Stomach smooth muscle (tissue), 2 donors: ENCODE data around the gene INSR.

ENCODE experiments used
- H3K27ac ChIP-seq: one replicate; pipeline ENCODE4 v1.7.0; 2013; ENCODE audit warnings: mild to moderate bottlenecking, low read length, inconsistent platforms
- H3K27me3 ChIP-seq, 2 donors: one replicate each; pipeline ENCODE4 v1.7.0; 2013; ENCODE audit warnings: low read length in 2 of 2; ENCODE audit not compliant: insufficient read depth in 2 of 2, control insufficient read depth in 1 of 2
- H3K36me3 ChIP-seq, 2 donors: one replicate each; pipeline ENCODE4 v1.7.0; 2013; ENCODE audit warnings: low read length in 2 of 2; ENCODE audit not compliant: control insufficient read depth in 2 of 2, insufficient read depth in 2 of 2
- H3K4me1 ChIP-seq: one replicate; pipeline ENCODE4 v1.7.0; 2013; ENCODE audit warnings: low read length; ENCODE audit not compliant: control insufficient read depth, insufficient read depth
- H3K4me3 ChIP-seq, 2 donors: one replicate each; pipeline ENCODE4 v1.7.0; 2013; ENCODE audit warnings: low read length in 2 of 2
- H3K9ac ChIP-seq, 2 donors: one replicate each; pipeline ENCODE4 v1.7.0; 2013; ENCODE audit warnings: low read length in 2 of 2, mild to moderate bottlenecking in 1 of 2
- H3K9me3 ChIP-seq, 2 donors: one replicate each; pipeline ENCODE4 v1.7.0; 2013; ENCODE audit warnings: low read length in 2 of 2; ENCODE audit not compliant: control insufficient read depth in 2 of 2
- donor health status: healthy.
- donor health status: Pancreatic carcinoma.

Gene INSR

GRCh38 chr19:7294558-7295212 is 471 bp upstream of the INSR start:
- Histone ChIP-seq H3K9me3 (no peaks in the 10 kb centered on the region), H3K36me3 (no peaks in the 10 kb centered on the region), H3K9ac (peak overlapping the region; percentile 55 to 60), H3K4me1 (peaks cover 21% of the 10 kb centered on the region), H3K27ac (peak overlapping the region; percentile 46), H3K4me3 (peak overlapping the region; percentile 47 to 83), H3K27me3 (no peaks in the 10 kb centered on the region)

- Histone ChIP-seq H3K27ac (peak overlapping the region; percentile 73), H3K4me1 (peaks cover 28% of the 10 kb centered on the region)
Observed at GRCh38 chr19:7292950-7293761, 1.1 kb downstream of the INSR start.

GRCh38 chr19:7292352-7292949 is 1.8 kb downstream of the INSR start:
- H3K36me3 ChIP-seq, result no peaks in the 10 kb centered on the region
- peak overlapping the region; percentile 68 to 78 for H3K9ac ChIP-seq
- H3K27ac ChIP-seq, result peak overlapping the region; percentile 73
- peaks cover 28% of the 10 kb centered on the region for H3K4me1 ChIP-seq
- H3K27me3 ChIP-seq, result no peaks in the 10 kb centered on the region
- no peaks in the 10 kb centered on the region for H3K9me3 ChIP-seq
- H3K4me3 ChIP-seq, result peak overlapping the region; percentile 66 to 83

More at GRCh38 chr19:7292950-7293761, 1.1 kb downstream of the INSR start:
- Histone ChIP-seq H3K9me3 (no peaks in the 10 kb centered on the region), H3K36me3 (no peaks in the 10 kb centered on the region), H3K4me3 (peak overlapping the region; percentile 66 to 83), H3K9ac (peak overlapping the region; percentile 68 to 78), H3K27me3 (no peaks in the 10 kb centered on the region)

- Histone ChIP-seq H3K9ac (peak overlapping the region in 1 of 2 donors; percentile 21), H3K4me1 (peaks cover 21% of the 10 kb centered on the region), H3K9me3 (no peaks in the 10 kb centered on the region), H3K4me3 (peak overlapping the region; percentile 8 to 47), H3K36me3 (no peaks in the 10 kb centered on the region), H3K27me3 (no peaks in the 10 kb centered on the region), H3K27ac (peak overlapping the region; percentile 24)
Observed at GRCh38 chr19:7288977-7289376, 5.2 kb downstream of the INSR start.

- H3K4me1 ChIP-seq, result peaks cover 18% of the 10 kb centered on the region
- H3K27ac ChIP-seq, result no peak overlapping the region
- no peaks in the 10 kb centered on the region for H3K27me3 ChIP-seq
- no peak overlapping the region for H3K9ac ChIP-seq
- no peaks in the 10 kb centered on the region for H3K36me3 ChIP-seq
- H3K9me3 ChIP-seq, result no peaks in the 10 kb centered on the region
- no peak overlapping the region for H3K4me3 ChIP-seq
Observed at GRCh38 chr19:7288131-7288530, 6.1 kb downstream of the INSR start.

GRCh38 chr19:7287722-7288121 is 6.5 kb downstream of the INSR start:
- H3K36me3 ChIP-seq, result no peaks in the 10 kb centered on the region
- no peak overlapping the region for H3K27ac ChIP-seq
- no peaks in the 10 kb centered on the region for H3K27me3 ChIP-seq
- H3K9ac ChIP-seq, result no peak overlapping the region
- H3K4me1 ChIP-seq, result peaks cover 14% of the 10 kb centered on the region
- no peaks in the 10 kb centered on the region for H3K9me3 ChIP-seq
- no peak overlapping the region for H3K4me3 ChIP-seq

- H3K9ac ChIP-seq, result no peak overlapping the region
- H3K27ac ChIP-seq, result no peak overlapping the region
- no peaks in the 10 kb centered on the region for H3K4me1 ChIP-seq
- H3K4me3 ChIP-seq, result no peak overlapping the region
- peaks cover 0 to 2% of the 10 kb centered on the region in 2 donors for H3K36me3 ChIP-seq
- H3K27me3 ChIP-seq, result no peaks in the 10 kb centered on the region
- H3K9me3 ChIP-seq, result no peaks in the 10 kb centered on the region
Observed at GRCh38 chr19:7280940-7281666, 13.1 kb downstream of the INSR start.

GRCh38 chr19:7272856-7273578 is 21.2 kb downstream of the INSR start:
- Histone ChIP-seq H3K4me3 (no peak overlapping the region), H3K4me1 (peaks cover 4% of the 10 kb centered on the region), H3K36me3 (peaks cover 0 to 3% of the 10 kb centered on the region in 2 donors), H3K9ac (no peak overlapping the region), H3K27me3 (no peaks in the 10 kb centered on the region), H3K27ac (no peak overlapping the region), H3K9me3 (no peaks in the 10 kb centered on the region)

- no peak overlapping the region for H3K9ac ChIP-seq
- no peak overlapping the region for H3K4me3 ChIP-seq
- H3K36me3 ChIP-seq, result peaks cover 10 to 12% of the 10 kb centered on the region in 2 donors
- no peak overlapping the region for H3K27ac ChIP-seq
- H3K27me3 ChIP-seq, result no peaks in the 10 kb centered on the region
- no peaks in the 10 kb centered on the region for H3K9me3 ChIP-seq
- H3K4me1 ChIP-seq, result peaks cover 9% of the 10 kb centered on the region
Observed at GRCh38 chr19:7268705-7269098, 25.5 kb downstream of the INSR start.
